T-cell (primary cell): ENCODE results near the gene DDRGK1. TPM values are rescaled to one million over a fixed set of nuclear protein-coding genes. Genes with fewer than 3 reads are reported as not detected.

Experiments used
- ATAC-seq, 4 experiments: fragments of 200-7000 bp in 3 of 4; fragments of 150-1000 bp in 1 of 4; cut with Tn5 transposase; replicated peaks in 1 of 4; 1 replicate in 3 of 4; 2 replicates in 1 of 4; pipeline ENCODE4 v1.10.0; 2021; ENCODE audit warnings: moderate library complexity in 3 of 4, mild to moderate bottlenecking in 2 of 4, moderate number of reproducible peaks in 1 of 4
- CTCF ChIA-PET, 2 donors: fragments of 300-600 bp; sonication (Branson Sonifier 250); formaldehyde crosslinking; loops; one replicate each; lab custom pipeline; 2022; ENCODE audit warnings: antibody characterized with exemption in 2 of 2; lab: Charles Lee
- POLR2A ChIA-PET, 2 donors: fragments of 300-600 bp; sonication (Branson Sonifier 250); formaldehyde crosslinking; loops; one replicate each; lab custom pipeline; 2022; ENCODE audit warnings: antibody characterized with exemption in 2 of 2; lab: Charles Lee
- DNase-seq, 35 experiments: peaks; one replicate each; pipeline versions ENCODE4 v3.0.0 to v3.0.0-alpha.2; 2013 to 2023
- H3K27ac ChIP-seq: one replicate; pipeline ENCODE4 v1.5.1; 2013; ENCODE audit warnings: low read length
- H3K27me3 ChIP-seq, 2 experiments: replicated peaks in 1 of 2; 1 replicate in 1 of 2; 2 replicates in 1 of 2; pipeline versions ENCODE4 v1.6.1 to v1.7.0; 2013; ENCODE audit warnings: low read length in 1 of 2, mixed read lengths in 1 of 2; ENCODE audit not compliant: control insufficient read depth in 2 of 2, insufficient read depth in 2 of 2; ENCODE audit errors: extremely low read depth in 1 of 2
- H3K36me3 ChIP-seq, 2 donors: 1 replicate in 1 of 2; 2 replicates in 1 of 2; pipeline versions ENCODE4 v1.6.1 to v1.7.0; 2013; ENCODE audit warnings: low read length in 1 of 2; ENCODE audit not compliant: control insufficient read depth in 2 of 2, insufficient read depth in 1 of 2; ENCODE audit errors: extremely low read depth in 1 of 2
- H3K4me1 ChIP-seq, 2 experiments: 1 replicate in 1 of 2; 2 replicates in 1 of 2; pipeline versions ENCODE4 v1.6.1 to v1.7.0; 2013; ENCODE audit warnings: low read length in 2 of 2, mixed read lengths in 1 of 2; ENCODE audit not compliant: insufficient read depth in 2 of 2, control insufficient read depth in 1 of 2; ENCODE audit errors: extremely low read depth in 1 of 2
- H3K4me3 ChIP-seq, 2 donors: 1 replicate in 1 of 2; 2 replicates in 1 of 2; pipeline versions ENCODE4 v1.5.1 to v1.7.0; 2013; ENCODE audit warnings: mild to moderate bottlenecking in 2 of 2, low read length in 1 of 2, moderate library complexity in 1 of 2; ENCODE audit not compliant: control insufficient read depth in 1 of 2; ENCODE audit errors: extremely low read depth in 1 of 2
- H3K9me3 ChIP-seq: 2 replicates; pipeline ENCODE4 v1.7.0; 2013
- H3K27ac Mint-ChIP-seq, 2 donors: one replicate each; pipeline ENCODE4 v1.8.0; 2020 to 2021; ENCODE audit warnings: mild to moderate bottlenecking in 2 of 2, mixed read lengths in 2 of 2
- H3K27me3 Mint-ChIP-seq, 2 donors: one replicate each; pipeline ENCODE4 v1.8.0; 2021 to 2022; ENCODE audit warnings: mixed read lengths in 2 of 2
- H3K36me3 Mint-ChIP-seq: one replicate; pipeline ENCODE4 v1.8.0; 2021; ENCODE audit warnings: mixed read lengths
- H3K4me1 Mint-ChIP-seq, 3 donors: one replicate each; pipeline ENCODE4 v1.8.0; 2020 to 2022; ENCODE audit warnings: mixed read lengths in 3 of 3, mild to moderate bottlenecking in 1 of 3
- H3K4me3 Mint-ChIP-seq, 3 donors: one replicate each; pipeline ENCODE4 v1.8.0; 2020 to 2022; ENCODE audit warnings: mild to moderate bottlenecking in 3 of 3, mixed read lengths in 3 of 3, moderate library complexity in 3 of 3
- H3K9me3 Mint-ChIP-seq, 3 donors: one replicate each; pipeline ENCODE4 v1.8.0; 2020 to 2022; ENCODE audit warnings: mixed read lengths in 3 of 3
- WGBS: methylation state at CpG from one replicate; pipeline ENCODE4 v1.1.5; 2013; ENCODE audit warnings: missing lambda C conversion rate; ENCODE audit not compliant: insufficient coverage; 5-methylcytosine and 5-hydroxymethylcytosine counted together
- total RNA-seq, 35 experiments: library from RNA in 6 of 35; stranded (reverse) in 6 of 35; fragments of 120-200 nt in 1 of 35; gene quantifications; one replicate each; pipeline versions ENCODE4 v1.2.1 to v1.2.4 and lab custom pipeline; 2013 to 2026

Gene DDRGK1
- total RNA-seq, 5 donors from 2014 or later (not counting 1 experiment from before 2014, with no cell fraction given), result 44.6 to 76.3 (median 68.2) TPM

DNA sequence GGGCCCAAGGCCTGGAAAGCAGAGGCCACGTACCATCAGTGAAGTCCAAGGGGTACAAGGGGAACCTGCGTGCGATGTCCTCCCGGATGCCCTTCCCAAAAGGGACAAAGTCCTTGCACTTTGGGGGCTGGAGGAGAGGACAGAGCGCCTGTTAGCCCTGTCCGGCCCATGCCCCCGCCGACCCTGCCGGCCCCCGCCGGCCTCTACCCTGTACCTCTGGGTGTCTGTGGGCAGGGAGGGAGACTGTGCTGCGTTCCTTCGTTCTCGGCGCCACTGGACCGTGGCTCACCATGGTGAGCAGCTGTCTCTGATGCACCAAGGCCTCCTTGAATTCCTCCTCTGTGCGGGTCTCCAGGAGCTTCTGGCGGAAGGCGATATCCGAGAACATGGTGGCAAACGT lies 26.6 kb upstream of the DDRGK1 start:
- Mint-ChIP-seq H3K36me3 (no peaks in the 10 kb centered on the region), H3K9me3 (no peaks in the 10 kb centered on the region), H3K27me3 (peaks cover 5 to 8% of the 10 kb centered on the region in 2 donors), H3K4me3 (no peak overlapping the region), H3K27ac (no peak overlapping the region), H3K4me1 (no peaks in the 10 kb centered on the region)
- DNase-seq (no peak), ATAC-seq (no peak)
- Histone ChIP-seq H3K27me3 (peaks cover 0 to 25% of the 10 kb centered on the region in 2 experiments), H3K4me1 (no peaks in the 10 kb centered on the region), H3K36me3 (no peaks in the 10 kb centered on the region), H3K9me3 (no peaks in the 10 kb centered on the region), H3K27ac (no peak overlapping the region), H3K4me3 (no peak overlapping the region)
- POLR2A ChIA-PET, result no interaction called here
- 95% methylated on average over 10 of the region's 21 CpGs for WGBS
- CTCF ChIA-PET, result no interaction called here

DNA sequence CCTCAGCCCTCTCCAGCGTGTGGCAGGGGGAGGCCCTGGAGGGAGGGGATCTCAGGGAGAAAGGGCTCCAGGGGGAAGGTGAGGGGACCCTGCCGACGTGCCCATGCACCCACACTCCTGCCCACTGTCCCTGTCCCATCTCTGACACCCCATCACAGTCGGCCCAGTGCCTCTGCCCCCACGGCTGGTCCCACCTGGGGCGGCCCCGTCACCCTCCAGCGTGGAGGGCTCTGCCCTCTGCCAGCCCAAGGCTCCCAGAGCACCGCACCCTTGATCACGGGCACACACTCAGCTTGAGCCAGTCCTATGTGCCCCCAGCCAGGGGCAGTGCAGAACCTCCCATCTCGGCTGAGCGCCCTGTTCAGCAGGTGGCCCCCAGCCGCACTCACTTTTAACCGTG lies 25.3 kb upstream of the DDRGK1 start:
- H3K27me3 Mint-ChIP-seq, result no peaks in the 10 kb centered on the region
- H3K4me1 ChIP-seq, result peaks cover 0 to 1% of the 10 kb centered on the region in 2 experiments
- no peaks in the 10 kb centered on the region for H3K36me3 Mint-ChIP-seq
- ChIA-PET CTCF (no interaction called here), POLR2A (no interaction called here)
- no peak overlapping the region for H3K27ac Mint-ChIP-seq
- peaks cover 0 to under 1% (median 0%) of the 10 kb centered on the region in 3 donors for H3K4me1 Mint-ChIP-seq
- no peak for DNase-seq
- H3K27me3 ChIP-seq, result peaks cover 0 to 12% of the 10 kb centered on the region in 2 experiments
- 95% methylated on average over 11 of the region's 14 CpGs for WGBS
- H3K9me3 ChIP-seq, result no peaks in the 10 kb centered on the region
- ATAC-seq, result no peak
- H3K27ac ChIP-seq, result no peak overlapping the region
- no peaks in the 10 kb centered on the region for H3K36me3 ChIP-seq
- H3K4me3 Mint-ChIP-seq, result no peak overlapping the region
- no peaks in the 10 kb centered on the region for H3K9me3 Mint-ChIP-seq
- H3K4me3 ChIP-seq, result no peak overlapping the region

DNA sequence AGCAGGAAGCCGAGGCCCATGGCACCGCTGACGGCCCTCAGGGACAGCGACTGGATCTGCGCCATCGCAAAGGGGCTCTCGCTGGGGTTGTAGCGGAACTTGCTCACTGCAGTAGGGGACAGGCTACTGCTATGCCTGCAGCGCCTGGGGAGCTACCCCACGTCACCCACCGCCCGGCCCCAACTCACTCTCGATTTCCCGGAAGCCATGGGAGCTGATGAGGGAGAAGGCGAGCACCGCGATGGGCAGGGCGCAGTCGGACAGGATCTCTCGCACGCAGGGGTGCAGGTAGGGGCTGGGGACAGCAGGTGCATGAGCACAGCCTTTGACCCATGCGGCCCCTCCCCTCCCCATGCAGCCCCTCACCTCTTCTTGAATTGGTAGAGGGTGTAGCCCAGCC lies 24.7 kb upstream of the DDRGK1 start:
- no peak overlapping the region for H3K27ac Mint-ChIP-seq
- peaks cover 0 to 2% of the 10 kb centered on the region in 2 experiments for H3K4me1 ChIP-seq
- POLR2A ChIA-PET, result no interaction called here
- peaks cover 0 to 7% of the 10 kb centered on the region in 2 experiments for H3K27me3 ChIP-seq
- DNase-seq (no peak), ATAC-seq (no peak)
- H3K9me3 Mint-ChIP-seq, result no peaks in the 10 kb centered on the region
- H3K4me1 Mint-ChIP-seq, result peaks cover 0 to 2% (median 0%) of the 10 kb centered on the region in 3 donors
- no peak overlapping the region for H3K4me3 ChIP-seq
- 90% methylated on average over 11 of the region's 22 CpGs for WGBS
- CTCF ChIA-PET, result no interaction called here
- no peak overlapping the region for H3K27ac ChIP-seq
- no peak overlapping the region for H3K4me3 Mint-ChIP-seq
- H3K27me3 Mint-ChIP-seq, result no peaks in the 10 kb centered on the region
- H3K36me3 Mint-ChIP-seq, result no peaks in the 10 kb centered on the region
- H3K9me3 ChIP-seq, result no peaks in the 10 kb centered on the region
- no peaks in the 10 kb centered on the region for H3K36me3 ChIP-seq

DNA sequence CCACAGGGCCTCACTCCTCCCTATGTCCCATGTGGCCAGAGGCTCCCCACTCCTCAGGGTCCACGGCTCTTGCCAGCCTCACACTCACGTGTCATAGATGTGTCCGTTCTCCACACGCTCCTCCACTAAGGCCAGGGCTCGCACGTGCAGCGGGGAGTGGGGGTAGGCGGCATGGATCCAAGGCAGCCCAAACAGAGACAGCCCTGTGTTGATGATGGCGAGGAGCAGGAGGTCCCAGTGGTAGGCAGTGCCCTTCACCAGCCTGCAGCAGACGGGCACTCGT lies 24.2 kb upstream of the DDRGK1 start:
- CTCF ChIA-PET, result no interaction called here
- H3K4me3 Mint-ChIP-seq, result no peak overlapping the region

DNA sequence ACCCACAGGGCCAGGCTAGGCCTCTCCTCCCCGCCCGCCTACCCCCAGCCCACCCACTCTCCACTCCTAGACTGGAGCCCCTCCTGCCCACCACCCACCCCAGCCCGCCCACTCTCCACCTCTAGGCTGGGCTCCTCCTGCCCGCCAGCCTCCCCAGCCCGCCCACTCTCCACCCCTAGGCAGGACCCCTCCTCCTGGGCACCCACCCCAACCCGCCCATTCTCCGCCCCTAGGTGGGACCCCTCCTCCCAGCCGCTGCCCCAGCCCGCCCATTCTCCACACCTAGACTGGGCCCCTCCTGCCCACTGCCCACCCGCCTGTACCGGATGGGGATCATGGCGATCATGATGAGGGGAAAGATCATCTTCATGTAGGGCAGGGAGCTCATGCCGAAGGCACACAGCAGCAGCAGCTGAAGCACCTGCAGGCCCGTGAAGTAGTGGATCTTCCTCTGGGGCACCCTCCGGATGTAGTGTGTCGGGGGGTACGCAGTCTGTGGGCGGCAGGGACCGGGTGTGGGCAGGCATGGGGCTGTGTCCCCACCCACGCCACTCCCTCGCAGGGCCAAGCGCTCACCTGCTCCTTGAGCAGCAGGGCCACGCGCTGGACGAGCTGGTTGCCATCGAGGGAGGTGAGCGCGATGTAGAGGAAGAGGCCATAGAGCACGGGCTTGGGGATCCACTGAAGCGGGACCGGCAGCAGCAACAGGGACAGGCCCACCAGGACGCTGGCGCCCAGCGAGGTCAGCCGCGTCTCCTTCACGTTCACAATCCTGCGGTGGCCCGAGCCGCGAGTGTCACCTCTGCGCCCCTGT lies 23.7 kb upstream of the DDRGK1 start:
- no peak overlapping the region for H3K27ac Mint-ChIP-seq
- peaks cover 6 to 11% (median 10%) of the 10 kb centered on the region in 3 donors for H3K4me1 Mint-ChIP-seq
- no peak for DNase-seq
- Histone ChIP-seq H3K36me3 (peaks cover 0 to 10% of the 10 kb centered on the region in 2 donors), H3K9me3 (no peaks in the 10 kb centered on the region), H3K27me3 (no peaks in the 10 kb centered on the region), H3K27ac (no peak overlapping the region), H3K4me1 (peaks cover 3 to 10% of the 10 kb centered on the region in 2 experiments), H3K4me3 (no peak overlapping the region)
- no peaks in the 10 kb centered on the region for H3K27me3 Mint-ChIP-seq
- no peak overlapping the region for H3K4me3 Mint-ChIP-seq
- ChIA-PET CTCF (no interaction called here), POLR2A (no interaction called here)
- H3K36me3 Mint-ChIP-seq, result no peaks in the 10 kb centered on the region
- H3K9me3 Mint-ChIP-seq, result no peaks in the 10 kb centered on the region
- no peak for ATAC-seq
- 95% methylated on average over 28 of the region's 42 CpGs for WGBS

More for the DNA sequence above, 24.2 kb upstream of the DDRGK1 start:
- Histone ChIP-seq H3K27ac (no peak overlapping the region), H3K36me3 (peaks cover 0 to 5% of the 10 kb centered on the region in 2 donors), H3K27me3 (peaks cover 0 to 4% of the 10 kb centered on the region in 2 experiments), H3K4me1 (peaks cover 0 to 5% of the 10 kb centered on the region in 2 experiments), H3K9me3 (no peaks in the 10 kb centered on the region), H3K4me3 (no peak overlapping the region)
- DNase-seq (no peak), ATAC-seq (no peak)
- no peaks in the 10 kb centered on the region for H3K9me3 Mint-ChIP-seq
- POLR2A ChIA-PET, result no interaction called here
- H3K27me3 Mint-ChIP-seq, result no peaks in the 10 kb centered on the region
- no peaks in the 10 kb centered on the region for H3K36me3 Mint-ChIP-seq
- 95% methylated on average over 8 of the region's 11 CpGs for WGBS
- no peak overlapping the region for H3K27ac Mint-ChIP-seq
- H3K4me1 Mint-ChIP-seq, result peaks cover under 1 to 5% (median 4%) of the 10 kb centered on the region in 3 donors

GRCh38 chr20:3227506-3227905 lies 23.0 kb upstream of the DDRGK1 start:
- no peak overlapping the region for H3K27ac Mint-ChIP-seq
- no peaks in the 10 kb centered on the region for H3K9me3 ChIP-seq
- ChIA-PET POLR2A (no interaction called here), CTCF (no interaction called here)
- ATAC-seq (no peak), DNase-seq (no peak)
- no peak overlapping the region for H3K27ac ChIP-seq
- no peaks in the 10 kb centered on the region for H3K27me3 Mint-ChIP-seq
- H3K27me3 ChIP-seq, result no peaks in the 10 kb centered on the region
- H3K36me3 Mint-ChIP-seq, result no peaks in the 10 kb centered on the region
- no peak overlapping the region for H3K4me3 ChIP-seq
- H3K4me1 ChIP-seq, result peaks cover 6 to 17% of the 10 kb centered on the region in 2 experiments
- no peaks in the 10 kb centered on the region for H3K9me3 Mint-ChIP-seq
- peaks cover 0 to 14% of the 10 kb centered on the region in 2 donors for H3K36me3 ChIP-seq
- no CpG with 5 or more reads among the region's 7 CpGs for WGBS
- H3K4me1 Mint-ChIP-seq, result peaks cover 12 to 17% (median 16%) of the 10 kb centered on the region in 3 donors
- no peak overlapping the region for H3K4me3 Mint-ChIP-seq
